Sigmoid colon (tissue), 7 donors: ENCODE results near the gene ATP5F1A. TPM values are rescaled to one million over a fixed set of nuclear protein-coding genes. Genes with fewer than 3 reads are reported as not detected.

ENCODE experiments used
- DNase-seq: peaks from one replicate; pipeline ENCODE4 v3.0.0-alpha.2; 2019
- H3K27ac ChIP-seq, 4 donors: fragments of 200-600 bp; sonication (generic); one replicate each; pipeline ENCODE4 v1.5.1; 2016 to 2019; ENCODE audit warnings: mild to moderate bottlenecking in 1 of 4
- H3K27me3 ChIP-seq, 3 donors: fragments of 200-600 bp; sonication (generic); one replicate each; pipeline ENCODE4 v1.5.1; 2019; ENCODE audit warnings: mild to moderate bottlenecking in 1 of 3
- H3K36me3 ChIP-seq, 4 donors: fragments of 200-600 bp; sonication (generic); one replicate each; pipeline ENCODE4 v1.5.1; 2016 to 2019
- H3K4me1 ChIP-seq, 4 donors: fragments of 200-600 bp; sonication (generic); one replicate each; pipeline ENCODE4 v1.5.1; 2017 to 2019
- H3K4me3 ChIP-seq, 4 donors: fragments of 200-600 bp; sonication (generic); one replicate each; pipeline ENCODE4 v1.5.1; 2017 to 2019; ENCODE audit warnings: mild to moderate bottlenecking in 2 of 4, moderate library complexity in 1 of 4
- H3K9me3 ChIP-seq, 4 donors: fragments of 200-600 bp in 3 of 4; sonication (generic) in 3 of 4; one replicate each; pipeline versions ENCODE4 v1.5.1 to v1.6.1; 2013 to 2019
- EP300 ChIP-seq, 4 donors: sonication (generic); formaldehyde crosslinking; IDR thresholded peaks; one replicate each; pipeline ENCODE4 v1.6.1; 2017; ENCODE audit warnings: antibody characterized with exemption in 4 of 4
- POLR2A ChIP-seq, 2 donors: fragments of 450-650 bp; IDR thresholded peaks; one replicate each; pipeline ENCODE4 v1.6.1; 2016; ENCODE audit warnings: antibody characterized with exemption in 2 of 2, mild to moderate bottlenecking in 2 of 2, moderate library complexity in 2 of 2
- POLR2AphosphoS5 ChIP-seq, 4 donors: sonication (generic); formaldehyde crosslinking; IDR thresholded peaks; one replicate each; pipeline ENCODE4 v1.6.1; 2017; ENCODE audit warnings: antibody characterized with exemption in 4 of 4
- WGBS, 2 donors: extraction: QIAGEN DNeasy Blood & Tissue Kit; methylation state at CpG; one replicate each; pipeline ENCODE4 v1.1.7; 2013; 5-methylcytosine and 5-hydroxymethylcytosine counted together
- intact Hi-C: fragments of 100-400 bp; cut with DNase I; formaldehyde crosslinking; loops from one replicate; pipeline ENCODE4 v1.15.1; 2023
- polyA plus RNA-seq, 3 donors: library from polyadenylated mRNA; stranded (reverse); fragments of 200-250 nt; gene quantifications; one replicate each; pipeline ENCODE4 v1.2.3, GENCODE V29; 2013
- total RNA-seq, 4 donors: library from RNA; depleted of rRNA; stranded (reverse); fragments of >200 nt; gene quantifications; one replicate each; pipeline ENCODE4 v1.1.0, GENCODE V29; 2016
- TF ChIP-seq, protein P1 (sequence below), 4 experiments: fragments of 450-650 bp in 3 of 4; fragments of 200-600 bp in 1 of 4; IDR thresholded peaks; one replicate each; pipeline ENCODE4 v1.5.1; 2016 to 2019; ENCODE audit warnings: antibody characterized with exemption in 4 of 4, mild to moderate bottlenecking in 3 of 4, moderate library complexity in 2 of 4
- donor health status: healthy with polysubstance abuse.
- donor health status: Bipolar disorder and iron deficiency.
- donor health status: healthy.

The ATP5F1A gene
- total and polyA plus RNA-seq, 7 donors, result 338 to 768 (median 549) TPM

GRCh38 chr18:46079336-46079735 lies 18.8 kb downstream of the ATP5F1A start:
- H3K36me3 ChIP-seq, result peaks cover 8 to 61% (median 29%) of the 10 kb centered on the region in 4 donors

GRCh38 chr18:46073474-46074331 lies 24.4 kb downstream of the ATP5F1A start:
- no peak overlapping the region for H3K4me3 ChIP-seq
- 27 to 31% methylated on average over 9 of the region's 9 CpGs for WGBS, 2 donors
- no peak for DNase-seq

More at GRCh38 chr18:46079336-46079735, 18.8 kb downstream of the ATP5F1A start:
- TF ChIP-seq, protein P1, sequence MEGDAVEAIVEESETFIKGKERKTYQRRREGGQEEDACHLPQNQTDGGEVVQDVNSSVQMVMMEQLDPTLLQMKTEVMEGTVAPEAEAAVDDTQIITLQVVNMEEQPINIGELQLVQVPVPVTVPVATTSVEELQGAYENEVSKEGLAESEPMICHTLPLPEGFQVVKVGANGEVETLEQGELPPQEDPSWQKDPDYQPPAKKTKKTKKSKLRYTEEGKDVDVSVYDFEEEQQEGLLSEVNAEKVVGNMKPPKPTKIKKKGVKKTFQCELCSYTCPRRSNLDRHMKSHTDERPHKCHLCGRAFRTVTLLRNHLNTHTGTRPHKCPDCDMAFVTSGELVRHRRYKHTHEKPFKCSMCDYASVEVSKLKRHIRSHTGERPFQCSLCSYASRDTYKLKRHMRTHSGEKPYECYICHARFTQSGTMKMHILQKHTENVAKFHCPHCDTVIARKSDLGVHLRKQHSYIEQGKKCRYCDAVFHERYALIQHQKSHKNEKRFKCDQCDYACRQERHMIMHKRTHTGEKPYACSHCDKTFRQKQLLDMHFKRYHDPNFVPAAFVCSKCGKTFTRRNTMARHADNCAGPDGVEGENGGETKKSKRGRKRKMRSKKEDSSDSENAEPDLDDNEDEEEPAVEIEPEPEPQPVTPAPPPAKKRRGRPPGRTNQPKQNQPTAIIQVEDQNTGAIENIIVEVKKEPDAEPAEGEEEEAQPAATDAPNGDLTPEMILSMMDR (IDR thresholded peaks at IDR 0.05), result no peak
- TF ChIP-seq POLR2A (IDR thresholded peaks at IDR 0.05) (no peak), POLR2AphosphoS5 (IDR thresholded peaks at IDR 0.05) (no peak)
- Histone ChIP-seq H3K4me3 (no peak overlapping the region), H3K27ac (peak overlapping the region in 1 of 4 donors; percentile 3), H3K4me1 (peaks cover 0 to 14% (median 9%) of the 10 kb centered on the region in 4 donors), H3K27me3 (no peaks in the 10 kb centered on the region), H3K9me3 (no peaks in the 10 kb centered on the region)
- DNase-seq, result no peak
- intact Hi-C loops, result loop anchor here (10.0 kb wide), 1 partner anchor 415 kb away; no protein-coding TSS in a partner anchor

DNA sequence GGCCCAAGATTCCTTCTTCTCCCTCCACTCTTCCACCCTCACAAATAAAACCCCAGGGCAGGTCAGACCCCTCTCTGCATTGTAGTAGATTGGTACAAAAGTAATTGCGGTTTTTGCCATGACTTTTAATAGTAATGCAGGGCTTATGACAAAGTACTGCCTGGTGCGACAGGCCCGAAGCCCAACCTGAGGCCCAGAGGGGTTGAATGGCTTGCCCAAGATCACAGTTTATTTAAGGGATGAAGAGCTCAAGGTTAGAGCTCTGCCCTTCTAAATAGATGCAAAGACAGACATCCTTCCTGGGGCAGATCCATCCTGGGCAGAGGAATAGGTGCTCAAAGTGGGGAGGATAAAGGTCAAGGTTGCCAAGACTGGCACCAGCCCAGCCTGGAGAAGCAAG lies 25.1 kb downstream of the ATP5F1A start:
- no peak for DNase-seq
- H3K27ac ChIP-seq, result no peak overlapping the region
- H3K4me3 ChIP-seq, result no peak overlapping the region
- H3K4me1 ChIP-seq, result peaks cover 0 to 36% (median 33%) of the 10 kb centered on the region in 4 donors
- no peaks in the 10 kb centered on the region for H3K27me3 ChIP-seq
- intact Hi-C loops, result loop anchor here (2.0 to 10.0 kb wide), 3 partner anchors 44 to 408 kb away; partner anchors contain the start of gene EPG5
- TF ChIP-seq POLR2AphosphoS5 (IDR thresholded peaks at IDR 0.05) (no peak), POLR2A (IDR thresholded peaks at IDR 0.05) (no peak), EP300 (IDR thresholded peaks at IDR 0.05) (no peak)
- TF ChIP-seq, protein P1 (IDR thresholded peaks at IDR 0.05), result no peak
- WGBS, 2 donors, result 74 to 93% methylated on average over 3 of the region's 3 CpGs
- H3K9me3 ChIP-seq, result no peaks in the 10 kb centered on the region
- H3K36me3 ChIP-seq, result no peaks in the 10 kb centered on the region

More at GRCh38 chr18:46073474-46074331, 24.4 kb downstream of the ATP5F1A start:
- TF ChIP-seq POLR2AphosphoS5 (IDR thresholded peaks at IDR 0.05) (no peak), POLR2A (IDR thresholded peaks at IDR 0.05) (no peak), EP300 (IDR thresholded peaks at IDR 0.05) (no peak)
- TF ChIP-seq, protein P1 (IDR thresholded peaks at IDR 0.05), result peak; percentile 40 to 56 (median 50)
- no peaks in the 10 kb centered on the region for H3K27me3 ChIP-seq
- intact Hi-C loops, result loop anchor here (2.0 to 10.0 kb wide), 3 partner anchors 45 to 409 kb away; partner anchors contain the start of gene EPG5
- no peak overlapping the region for H3K27ac ChIP-seq
- H3K4me1 ChIP-seq, result peaks cover 0 to 38% (median 35%) of the 10 kb centered on the region in 4 donors
- H3K36me3 ChIP-seq, result peaks cover 0 to 4% (median 0%) of the 10 kb centered on the region in 4 donors
- H3K9me3 ChIP-seq, result no peaks in the 10 kb centered on the region

GRCh38 chr18:46072376-46072867 lies 25.7 kb downstream of the ATP5F1A start:
- 25 to 32% methylated on average over 25 of the region's 25 CpGs for WGBS, 2 donors
- intact Hi-C loops, result loop anchor here (2.0 to 10.0 kb wide), 3 partner anchors 44 to 408 kb away; partner anchors contain the start of gene EPG5
- no peak for TF ChIP-seq POLR2AphosphoS5 (IDR thresholded peaks at IDR 0.05)
- no peak for TF ChIP-seq POLR2A (IDR thresholded peaks at IDR 0.05)
- TF ChIP-seq, protein P1 (IDR thresholded peaks at IDR 0.05), result no peak
- TF ChIP-seq EP300 (IDR thresholded peaks at IDR 0.05), result no peak
- Histone ChIP-seq H3K36me3 (no peaks in the 10 kb centered on the region), H3K27me3 (no peaks in the 10 kb centered on the region), H3K4me1 (peaks cover 0 to 31% (median 28%) of the 10 kb centered on the region in 4 donors), H3K9me3 (no peaks in the 10 kb centered on the region), H3K27ac (peak overlapping the region in 2 of 4 donors; percentile 64 to 66), H3K4me3 (peak overlapping the region; percentile 48 to 95 (median 80))
- DNase-seq, result no peak
